GM18951 (cell line): Measurements from ENCODE around the gene USP53.

Experiments used
- POLR2A ChIP-seq: IDR thresholded peaks from 4 replicates; pipeline ENCODE4 v1.6.1; 2011; ENCODE audit warnings: mild to moderate bottlenecking; ENCODE audit not compliant: insufficient read length, insufficient read depth; ENCODE audit errors: extremely low read depth
- in situ Hi-C: fragments of 300-500 bp; cut with MboI; formaldehyde crosslinking; loops from one replicate; pipeline ENCODE4 v1.12.0; 2022; ENCODE audit warnings: low sequenced_read_pairs, mixed read lengths, inconsistent platforms; ENCODE audit not compliant: unreplicated experiment

The USP53 gene

DNA sequence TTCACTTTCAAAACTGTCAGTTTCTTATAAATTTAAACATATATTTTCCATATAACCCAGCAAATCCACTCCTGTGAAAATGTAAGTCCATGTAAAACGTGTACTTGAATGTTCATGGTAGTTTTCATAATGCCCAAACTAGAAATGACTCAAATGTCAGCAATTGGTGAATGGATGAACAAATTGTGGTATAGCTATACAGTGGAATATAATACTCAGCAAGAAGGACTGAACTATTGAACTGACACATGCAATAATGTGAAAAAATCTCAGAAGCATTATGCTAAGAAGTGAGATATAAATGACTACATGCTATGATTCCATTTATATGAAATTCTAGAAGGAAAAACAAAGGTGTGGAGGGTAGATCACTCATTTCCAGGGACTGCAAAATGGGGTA, 52.2 kb downstream of the USP53 start:
- in situ Hi-C loops: no loop called here
- TF ChIP-seq POLR2A: no peak

DNA sequence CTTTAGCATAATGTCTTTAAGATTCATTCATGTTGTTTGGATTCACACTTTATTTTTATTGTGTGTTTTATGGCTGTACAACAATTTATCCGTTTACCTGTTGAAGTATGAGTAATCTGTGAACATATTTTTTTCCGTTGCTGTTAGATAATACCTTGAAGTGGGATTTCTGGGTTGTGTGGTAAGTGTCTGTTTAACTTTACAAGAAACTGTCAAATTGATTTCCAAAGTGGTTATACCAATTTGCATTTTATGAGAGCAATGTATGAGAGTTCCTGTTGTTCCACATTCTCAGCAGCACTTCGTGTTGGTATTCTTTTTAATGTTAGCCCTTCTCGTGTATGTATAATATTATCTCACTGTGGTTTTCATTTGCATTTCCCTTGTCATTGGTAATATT, 53.6 kb downstream of the USP53 start:
- in situ Hi-C loops: no loop called here
- TF ChIP-seq POLR2A: no peak

DNA sequence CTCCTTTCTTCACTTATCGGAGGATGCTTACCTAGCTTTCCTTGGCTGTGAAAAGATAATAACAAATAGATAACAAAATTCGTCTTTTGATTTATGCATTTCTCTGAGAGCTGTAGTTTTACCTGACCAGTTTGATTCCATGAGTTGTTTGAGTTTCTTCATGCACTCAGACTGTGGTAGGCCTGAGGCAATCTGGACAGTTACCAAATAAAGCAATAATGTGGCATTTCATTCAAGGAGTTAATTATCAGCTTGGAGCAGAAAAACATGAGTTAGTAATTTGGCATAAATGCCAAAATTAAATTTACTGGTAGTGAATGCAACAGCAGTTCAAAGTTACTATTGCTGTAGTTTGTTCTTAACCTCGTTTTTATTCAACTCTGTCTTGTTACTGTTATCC, 56.0 kb downstream of the USP53 start:
- no peak for TF ChIP-seq POLR2A
- in situ Hi-C loops: no loop called here

DNA sequence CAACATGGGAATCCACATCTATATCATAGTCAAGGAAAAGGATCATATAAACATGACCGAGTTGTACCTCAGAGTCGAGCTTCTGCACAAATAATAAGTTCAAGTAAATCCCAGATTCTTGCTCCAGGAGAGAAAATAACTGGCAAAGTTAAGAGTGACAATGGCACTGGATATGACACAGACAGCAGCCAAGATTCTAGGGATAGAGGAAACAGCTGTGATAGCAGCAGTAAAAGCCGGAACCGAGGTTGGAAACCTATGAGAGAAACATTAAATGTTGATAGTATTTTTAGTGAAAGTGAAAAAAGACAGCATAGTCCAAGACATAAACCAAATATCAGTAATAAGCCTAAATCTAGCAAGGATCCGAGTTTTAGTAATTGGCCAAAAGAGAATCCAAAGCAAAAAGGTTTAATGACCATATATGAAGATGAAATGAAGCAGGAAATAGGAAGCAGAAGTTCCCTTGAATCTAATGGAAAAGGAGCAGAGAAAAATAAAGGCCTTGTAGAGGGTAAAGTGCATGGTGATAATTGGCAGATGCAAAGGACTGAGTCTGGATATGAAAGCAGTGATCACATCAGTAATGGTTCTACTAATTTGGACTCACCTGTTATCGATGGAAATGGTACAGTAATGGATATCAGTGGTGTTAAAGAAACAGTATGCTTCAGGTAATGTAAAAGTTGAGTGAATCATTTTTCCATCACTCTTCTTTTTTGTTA, 59.0 kb downstream of the USP53 start:
- TF ChIP-seq POLR2A: no peak

DNA sequence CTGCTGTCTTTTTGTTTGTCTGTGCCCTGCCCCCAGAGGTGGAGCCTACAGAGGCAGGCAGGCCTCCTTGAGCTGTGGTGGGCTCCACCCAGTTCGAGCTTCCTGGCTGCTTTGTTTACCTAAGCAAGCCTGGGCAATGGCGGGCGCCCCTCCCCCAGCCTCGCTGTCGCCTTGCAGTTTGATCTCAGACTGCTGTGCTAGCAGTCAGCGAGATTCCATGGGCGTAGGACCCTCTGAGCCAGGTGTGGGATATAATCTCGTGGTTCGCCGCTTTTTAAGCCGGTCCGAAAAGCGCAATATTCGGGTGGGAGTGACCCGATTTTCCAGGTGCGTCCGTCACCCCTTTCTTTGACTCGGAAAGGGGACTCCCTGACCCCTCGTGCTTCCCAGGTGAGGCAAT, 67.0 kb downstream of the USP53 start:
- in situ Hi-C loops: loop anchor here (25.0 kb wide), 1 partner anchor 242 kb away; no protein-coding TSS in a partner anchor

More for the DNA sequence above, 59.0 kb downstream of the USP53 start:
- in situ Hi-C loops: no loop called here

DNA sequence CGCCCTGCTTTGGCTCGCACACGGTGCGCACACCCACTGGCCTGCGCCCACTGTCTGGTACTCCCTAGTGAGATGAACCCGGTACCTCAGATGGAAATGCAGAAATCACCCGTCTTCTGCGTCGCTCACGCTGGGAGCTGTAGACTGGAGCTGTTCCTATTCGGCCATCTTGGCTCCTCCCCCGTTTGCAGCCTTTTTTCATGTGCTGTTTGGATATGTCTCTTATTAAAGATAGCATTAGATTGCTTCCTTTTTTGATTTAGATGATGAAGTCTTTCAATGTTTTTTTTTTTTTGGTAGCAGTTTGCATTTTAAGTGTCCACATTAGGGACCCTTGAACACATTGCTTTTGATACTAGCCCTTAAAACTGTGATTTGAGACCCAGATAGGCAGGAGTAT, 67.4 kb downstream of the USP53 start:
- in situ Hi-C loops: loop anchor here (25.0 kb wide), 1 partner anchor 243 kb away; no protein-coding TSS in a partner anchor

DNA sequence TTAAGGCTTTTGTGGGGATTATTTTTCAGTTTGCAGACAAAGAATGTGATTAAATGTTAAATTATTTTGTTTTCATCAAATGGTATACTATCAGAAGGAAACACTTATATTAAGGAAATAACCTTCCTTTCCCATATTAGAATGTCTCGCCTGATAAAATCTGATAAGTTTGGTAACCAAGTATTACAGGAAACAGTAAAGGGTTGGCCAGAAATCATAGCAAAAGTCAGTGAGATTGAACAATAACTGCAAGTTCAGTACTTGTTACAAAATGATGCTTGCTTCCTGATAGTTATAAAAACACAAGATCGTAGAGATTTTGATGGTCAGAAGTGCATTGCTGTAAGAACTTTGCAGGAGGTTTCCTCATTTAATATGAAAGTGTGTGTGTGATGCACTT, 68.9 kb downstream of the USP53 start:
- in situ Hi-C loops: loop anchor here (25.0 kb wide), 1 partner anchor 244 kb away; no protein-coding TSS in a partner anchor
- no peak for TF ChIP-seq POLR2A

DNA sequence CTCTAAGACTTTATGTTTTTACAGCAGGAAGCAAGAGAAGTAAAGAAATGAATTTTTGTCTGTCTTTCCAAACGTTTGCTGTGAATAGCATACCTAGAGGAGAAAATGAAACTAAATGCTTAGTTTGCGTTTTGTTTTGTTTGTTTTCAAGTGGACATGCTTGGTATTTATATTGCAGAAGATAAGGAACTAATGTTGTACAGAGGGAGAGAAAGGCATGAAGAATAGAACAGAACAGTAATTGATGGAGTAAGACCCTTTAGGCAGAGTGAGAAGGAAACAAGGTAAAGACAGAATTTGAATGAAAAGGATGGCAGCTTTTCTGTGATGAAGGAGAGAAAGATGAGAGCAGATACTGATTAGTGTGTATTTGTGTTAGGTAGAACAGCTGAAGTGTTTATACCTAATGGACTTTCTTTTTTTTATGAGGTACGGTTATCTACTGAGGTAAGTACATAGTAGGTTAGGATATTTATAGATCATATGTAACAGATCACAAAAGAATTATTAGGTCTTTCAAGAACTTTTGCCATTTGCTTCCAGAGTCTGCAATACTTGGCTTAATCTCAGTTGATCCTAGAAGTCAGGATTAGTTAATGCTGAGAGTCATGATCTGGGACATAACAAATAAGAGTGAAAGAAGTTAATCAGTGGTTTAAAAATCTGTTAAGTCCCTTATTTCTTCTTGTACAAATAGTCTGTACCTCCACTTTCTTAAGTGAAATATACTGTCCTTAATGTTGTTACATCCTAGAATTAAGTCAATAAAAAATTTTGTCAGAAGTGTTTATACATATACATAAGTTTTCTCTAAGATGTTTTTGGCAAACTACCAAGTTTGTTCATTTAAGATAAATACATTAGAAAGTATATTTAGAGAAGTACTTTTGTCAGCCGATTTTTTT, 72.6 kb downstream of the USP53 start:
- no peak for TF ChIP-seq POLR2A
- in situ Hi-C loops: loop anchor here (25.0 kb wide), 1 partner anchor 248 kb away; no protein-coding TSS in a partner anchor

DNA sequence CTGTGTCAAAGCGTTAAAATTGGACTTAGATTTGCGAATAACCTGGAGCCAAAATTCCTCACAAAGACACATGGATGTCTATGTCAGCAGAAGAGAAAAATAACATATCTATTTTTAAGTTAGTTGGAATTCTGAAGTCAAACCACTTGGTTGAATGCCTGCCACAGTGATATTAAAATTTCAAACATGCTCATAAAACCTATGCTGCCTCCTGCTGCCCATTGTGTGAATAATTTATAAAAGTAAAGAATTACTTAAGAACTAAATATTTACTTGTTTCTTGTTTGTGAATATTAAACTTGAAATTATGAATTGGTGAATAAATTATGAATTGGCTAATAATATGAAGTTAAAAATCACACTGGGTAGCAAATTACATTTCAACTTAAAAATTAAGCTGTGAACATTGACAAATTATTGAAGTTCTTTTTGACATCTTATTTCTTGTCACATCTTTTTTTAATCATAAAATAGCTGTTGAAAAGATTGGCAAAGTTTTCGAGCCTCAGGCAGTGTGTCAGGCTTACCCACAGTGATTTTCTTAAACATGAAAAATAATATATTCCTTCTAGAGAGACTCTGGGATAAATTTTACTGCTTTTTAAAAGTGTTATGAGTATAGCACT, 74.0 kb downstream of the USP53 start:
- in situ Hi-C loops: loop anchor here (25.0 kb wide), 1 partner anchor 249 kb away; no protein-coding TSS in a partner anchor
- TF ChIP-seq POLR2A: no peak

DNA sequence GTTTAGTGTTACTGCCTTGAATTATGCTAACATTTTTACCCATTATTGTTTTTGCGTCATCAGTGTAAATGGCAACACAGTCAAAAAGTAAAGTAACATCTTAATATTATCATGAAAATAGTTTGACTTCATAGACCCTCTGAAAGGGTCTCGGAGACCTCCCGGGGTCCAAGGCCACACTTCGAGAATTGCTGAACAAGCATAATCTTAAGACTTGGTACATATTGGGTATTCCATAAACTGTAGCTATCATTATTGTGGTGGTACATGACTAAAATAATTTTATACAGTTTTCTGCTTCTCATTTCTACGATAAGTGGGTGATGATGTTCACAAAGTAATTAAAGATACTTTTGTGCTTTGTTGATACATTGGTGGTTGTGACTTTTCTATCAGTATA, 76.8 kb downstream of the USP53 start:
- no peak for TF ChIP-seq POLR2A
- in situ Hi-C loops: loop anchor here (25.0 kb wide), 1 partner anchor 252 kb away; no protein-coding TSS in a partner anchor

DNA sequence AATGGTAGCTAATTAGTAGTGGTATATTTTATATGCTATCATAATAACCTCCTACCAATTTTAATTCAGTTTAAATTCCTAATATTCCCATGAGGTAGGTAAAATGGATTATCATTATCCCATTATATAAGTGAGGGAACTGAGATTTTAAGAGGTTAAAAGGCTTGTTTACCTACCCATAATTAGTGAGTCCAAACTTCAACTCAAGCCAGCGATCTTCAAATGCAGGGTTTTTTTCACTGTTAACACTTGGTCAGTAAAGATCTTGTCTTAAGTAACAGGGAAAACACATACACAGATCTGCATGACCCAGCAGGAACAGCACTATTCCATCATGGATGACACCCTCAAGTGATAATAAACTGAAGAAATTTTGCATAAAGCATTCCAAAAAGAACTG, 78.1 kb downstream of the USP53 start:
- TF ChIP-seq POLR2A: no peak
- in situ Hi-C loops: loop anchor here (25.0 kb wide), 1 partner anchor 253 kb away; no protein-coding TSS in a partner anchor

DNA sequence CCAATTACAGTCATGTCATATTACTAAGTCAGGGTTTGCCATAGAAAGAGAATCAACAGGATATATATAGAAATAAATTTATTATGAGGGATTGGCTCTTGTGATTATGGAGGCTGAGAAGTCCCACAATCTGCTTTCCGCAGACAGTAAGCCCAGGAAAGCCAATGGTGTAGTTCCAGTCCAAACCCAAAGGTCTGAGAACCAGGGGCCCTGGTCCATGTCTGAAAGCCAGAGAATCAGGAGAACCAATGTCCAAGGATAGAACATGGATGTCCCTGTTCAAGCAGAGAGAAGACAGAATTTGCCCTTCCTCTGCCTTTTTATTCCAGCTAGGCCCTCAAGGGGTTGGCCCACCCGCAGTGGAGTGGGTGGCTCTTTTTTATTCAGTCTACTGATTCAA, 83.8 kb downstream of the USP53 start:
- in situ Hi-C loops: loop anchor here (25.0 kb wide), 1 partner anchor 259 kb away; no protein-coding TSS in a partner anchor

DNA sequence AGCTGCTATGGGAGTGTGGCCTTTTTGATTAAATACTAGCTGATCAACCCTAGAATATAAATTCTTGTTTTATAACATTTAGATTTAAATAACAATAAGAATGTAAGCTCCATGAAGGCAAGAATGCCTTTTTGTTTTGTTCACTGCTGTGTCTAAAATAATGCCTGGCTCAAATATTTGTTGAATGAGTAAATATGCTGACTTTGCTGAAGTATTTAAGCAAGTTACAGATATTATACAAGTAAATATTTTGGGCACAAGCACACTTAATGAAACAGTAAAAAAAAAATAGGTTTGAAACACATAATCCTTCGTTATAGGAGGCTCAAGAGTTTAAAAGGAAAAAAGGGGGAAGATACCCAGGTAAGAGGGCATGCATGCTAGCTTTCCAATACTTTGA, 85.3 kb downstream of the USP53 start:
- TF ChIP-seq POLR2A: no peak
- in situ Hi-C loops: loop anchor here (25.0 kb wide), 1 partner anchor 260 kb away; no protein-coding TSS in a partner anchor

More for the DNA sequence above, 83.8 kb downstream of the USP53 start:
- TF ChIP-seq POLR2A: no peak
